Panc1 (cell line): ENCODE data around the gene HOATZ.

Experiments used
- CTCF ChIP-seq: fragments of 450-650 bp; IDR thresholded peaks from 2 replicates; pipeline ENCODE4 v1.5.1; 2017; ENCODE audit warnings: mild to moderate bottlenecking
- POLR2AphosphoS5 ChIP-seq: IDR thresholded peaks from 2 replicates; pipeline ENCODE4 v1.6.1; 2012; ENCODE audit warnings: mild to moderate bottlenecking, low read depth, low read length, moderate library complexity
- SIN3A ChIP-seq: IDR thresholded peaks from 2 replicates; pipeline ENCODE4 v1.6.1; 2012; ENCODE audit warnings: low read depth, mild to moderate bottlenecking, low read length, moderate library complexity, borderline replicate concordance; ENCODE audit not compliant: insufficient read depth
- TCF7L2 ChIP-seq: IDR thresholded peaks from 2 replicates; pipeline ENCODE4 v1.6.1; 2011; ENCODE audit warnings: mild to moderate bottlenecking, low read depth, low read length, inconsistent platforms
- TF ChIP-seq, protein P1 (sequence below), 2 experiments: IDR thresholded peaks; 2 replicates each; pipeline ENCODE4 v1.6.1; 2011 to 2012; ENCODE audit warnings: low read depth in 2 of 2, control low read depth in 1 of 2, low read length in 1 of 2, mild to moderate bottlenecking in 1 of 2, moderate library complexity in 1 of 2; ENCODE audit not compliant: insufficient read depth in 1 of 2

GRCh38 chr11:111510311-111510710 is 4.3 kb upstream of the HOATZ start:
- TF ChIP-seq CTCF (no peak), POLR2AphosphoS5 (no peak), TCF7L2 (no peak), SIN3A (no peak)
- TF ChIP-seq, protein P1, sequence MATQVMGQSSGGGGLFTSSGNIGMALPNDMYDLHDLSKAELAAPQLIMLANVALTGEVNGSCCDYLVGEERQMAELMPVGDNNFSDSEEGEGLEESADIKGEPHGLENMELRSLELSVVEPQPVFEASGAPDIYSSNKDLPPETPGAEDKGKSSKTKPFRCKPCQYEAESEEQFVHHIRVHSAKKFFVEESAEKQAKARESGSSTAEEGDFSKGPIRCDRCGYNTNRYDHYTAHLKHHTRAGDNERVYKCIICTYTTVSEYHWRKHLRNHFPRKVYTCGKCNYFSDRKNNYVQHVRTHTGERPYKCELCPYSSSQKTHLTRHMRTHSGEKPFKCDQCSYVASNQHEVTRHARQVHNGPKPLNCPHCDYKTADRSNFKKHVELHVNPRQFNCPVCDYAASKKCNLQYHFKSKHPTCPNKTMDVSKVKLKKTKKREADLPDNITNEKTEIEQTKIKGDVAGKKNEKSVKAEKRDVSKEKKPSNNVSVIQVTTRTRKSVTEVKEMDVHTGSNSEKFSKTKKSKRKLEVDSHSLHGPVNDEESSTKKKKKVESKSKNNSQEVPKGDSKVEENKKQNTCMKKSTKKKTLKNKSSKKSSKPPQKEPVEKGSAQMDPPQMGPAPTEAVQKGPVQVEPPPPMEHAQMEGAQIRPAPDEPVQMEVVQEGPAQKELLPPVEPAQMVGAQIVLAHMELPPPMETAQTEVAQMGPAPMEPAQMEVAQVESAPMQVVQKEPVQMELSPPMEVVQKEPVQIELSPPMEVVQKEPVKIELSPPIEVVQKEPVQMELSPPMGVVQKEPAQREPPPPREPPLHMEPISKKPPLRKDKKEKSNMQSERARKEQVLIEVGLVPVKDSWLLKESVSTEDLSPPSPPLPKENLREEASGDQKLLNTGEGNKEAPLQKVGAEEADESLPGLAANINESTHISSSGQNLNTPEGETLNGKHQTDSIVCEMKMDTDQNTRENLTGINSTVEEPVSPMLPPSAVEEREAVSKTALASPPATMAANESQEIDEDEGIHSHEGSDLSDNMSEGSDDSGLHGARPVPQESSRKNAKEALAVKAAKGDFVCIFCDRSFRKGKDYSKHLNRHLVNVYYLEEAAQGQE (IDR thresholded peaks at IDR 0.05; ENCODE audit: insufficient read depth in 1 of 2, low read depth in 2 of 2, low read length in 1 of 2), result no peak
